Stimulated activated memory B cell treated with anti-CD40 and anti-IgM and Interleukin-4, amounts not matched to agents 10 μg/mL and 1 μg/mL and 100 μg/mL, for 72 hours (primary cell): ENCODE results near the gene SLC23A3.
A peak's percentile ranks its signal among the peaks of the same experiment; 100 is the strongest.

Source experiments
- ATAC-seq: fragments of 150-1000 bp; cut with Tn5 transposase; 2 replicates; pipeline ENCODE4 v1.10.0; 2021
- H3K27ac Mint-ChIP-seq: one replicate; pipeline ENCODE4 v1.8.0; 2022; ENCODE audit warnings: mild to moderate bottlenecking, mixed read lengths
- H3K27me3 Mint-ChIP-seq: one replicate; pipeline ENCODE4 v1.8.0; 2022; ENCODE audit warnings: mixed read lengths
- H3K36me3 Mint-ChIP-seq: one replicate; pipeline ENCODE4 v1.8.0; 2022; ENCODE audit warnings: mixed read lengths
- H3K4me1 Mint-ChIP-seq: one replicate; pipeline ENCODE4 v1.8.0; 2022; ENCODE audit warnings: mixed read lengths
- H3K4me3 Mint-ChIP-seq: one replicate; pipeline ENCODE4 v1.8.0; 2022; ENCODE audit warnings: mild to moderate bottlenecking, moderate library complexity, mixed read lengths
- H3K9me3 Mint-ChIP-seq: one replicate; pipeline ENCODE4 v1.8.0; 2022; ENCODE audit warnings: mixed read lengths

Gene SLC23A3

DNA sequence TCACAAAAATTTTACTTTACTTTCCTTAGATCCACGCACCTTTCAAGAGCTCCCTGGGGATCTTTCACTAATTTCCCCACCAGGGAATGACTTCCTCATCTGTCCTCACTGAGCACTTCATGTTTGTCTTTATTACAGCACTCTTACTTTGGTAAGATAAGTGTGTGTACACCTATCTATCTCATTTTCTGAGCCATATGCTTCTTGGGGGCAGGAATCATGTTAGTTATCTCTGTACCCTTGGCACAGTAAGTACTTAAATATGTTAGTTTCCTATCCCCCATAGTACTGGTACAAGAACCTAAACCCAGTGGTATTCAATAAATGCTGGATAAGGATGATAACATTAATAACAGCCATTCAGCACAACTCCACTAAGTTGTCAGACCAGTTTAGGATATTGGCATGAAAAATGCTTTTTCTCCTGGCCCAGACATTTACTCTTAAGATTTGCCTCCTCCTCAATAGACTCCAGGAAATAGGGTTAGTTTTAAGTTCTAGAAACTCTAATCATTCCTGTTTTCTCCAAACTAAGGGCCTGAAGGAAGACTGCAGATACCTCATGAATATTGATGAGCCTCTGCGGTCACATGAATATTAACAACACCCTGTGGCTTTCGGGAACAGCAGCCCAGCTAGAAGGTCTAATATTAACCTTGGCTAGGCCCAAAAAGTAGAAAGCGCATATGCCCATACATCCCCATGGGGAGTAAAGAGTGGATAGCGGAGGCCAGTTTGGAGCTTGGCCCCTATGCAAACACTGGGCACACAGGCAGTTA lies 47.4 kb downstream of the SLC23A3 start:
- no peaks in the 10 kb centered on the region for H3K27me3 Mint-ChIP-seq
- H3K27ac Mint-ChIP-seq = no peak overlapping the region
- no peaks in the 10 kb centered on the region for H3K9me3 Mint-ChIP-seq
- H3K36me3 Mint-ChIP-seq = peaks cover 48% of the 10 kb centered on the region
- ATAC-seq = no peak
- H3K4me1 Mint-ChIP-seq = peaks cover 27% of the 10 kb centered on the region
- no peak overlapping the region for H3K4me3 Mint-ChIP-seq

DNA sequence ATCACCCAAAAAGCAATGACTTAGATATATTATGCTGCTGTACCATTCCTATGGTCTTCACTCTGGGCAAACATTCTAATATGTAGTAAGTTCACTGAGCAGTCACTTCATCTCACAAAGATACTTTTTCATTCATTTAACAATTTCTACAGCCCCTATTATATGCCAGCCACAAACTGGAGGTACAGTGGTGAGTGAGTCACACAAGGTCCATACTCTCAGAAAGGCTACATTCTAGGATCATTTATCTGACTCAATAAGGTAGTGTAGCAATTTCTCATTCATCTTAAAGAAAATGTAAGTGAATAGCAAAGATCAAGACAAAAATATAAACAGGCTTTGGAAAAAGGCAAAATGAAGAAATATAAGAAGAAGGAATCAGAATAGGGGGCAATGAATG lies 49.7 kb downstream of the SLC23A3 start:
- H3K4me1 Mint-ChIP-seq = peaks cover 29% of the 10 kb centered on the region
- no peaks in the 10 kb centered on the region for H3K9me3 Mint-ChIP-seq
- ATAC-seq = no peak
- peaks cover 36% of the 10 kb centered on the region for H3K36me3 Mint-ChIP-seq
- H3K27me3 Mint-ChIP-seq = no peaks in the 10 kb centered on the region
- no peak overlapping the region for H3K27ac Mint-ChIP-seq
- H3K4me3 Mint-ChIP-seq = no peak overlapping the region

DNA sequence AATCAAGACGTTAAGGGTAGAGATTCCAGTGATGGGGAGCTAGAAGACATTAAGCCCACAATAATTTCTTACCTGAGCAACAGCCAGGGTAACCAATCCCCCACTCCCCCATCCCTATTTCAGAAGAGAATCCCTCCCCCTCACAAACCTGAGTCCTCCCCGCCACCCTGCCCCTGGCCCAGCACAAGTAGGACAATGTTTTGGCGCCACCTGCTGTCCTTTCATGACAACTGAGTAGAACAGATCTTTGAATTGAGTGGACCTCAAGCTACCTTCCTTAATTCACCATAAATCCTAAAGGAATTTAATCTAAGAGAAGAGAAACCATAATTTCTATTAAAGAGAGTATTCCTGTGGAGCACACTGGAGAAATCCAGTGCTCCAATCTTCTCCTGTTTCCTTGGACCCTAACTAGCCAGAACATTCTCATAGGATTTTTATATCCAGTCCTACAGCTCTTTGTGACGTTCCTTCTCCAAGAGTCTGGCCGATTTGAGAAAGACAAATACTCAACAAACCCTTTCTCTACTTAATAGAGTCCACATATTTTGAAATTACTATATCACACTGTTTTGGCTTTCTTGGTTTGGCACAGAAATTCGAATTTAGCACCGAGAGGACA lies 50.3 kb downstream of the SLC23A3 start:
- Mint-ChIP-seq H3K36me3 (peaks cover 35% of the 10 kb centered on the region), H3K27me3 (no peaks in the 10 kb centered on the region), H3K4me3 (no peak overlapping the region), H3K4me1 (peaks cover 28% of the 10 kb centered on the region), H3K9me3 (no peaks in the 10 kb centered on the region), H3K27ac (no peak overlapping the region)
- peak; percentile 63 for ATAC-seq

DNA sequence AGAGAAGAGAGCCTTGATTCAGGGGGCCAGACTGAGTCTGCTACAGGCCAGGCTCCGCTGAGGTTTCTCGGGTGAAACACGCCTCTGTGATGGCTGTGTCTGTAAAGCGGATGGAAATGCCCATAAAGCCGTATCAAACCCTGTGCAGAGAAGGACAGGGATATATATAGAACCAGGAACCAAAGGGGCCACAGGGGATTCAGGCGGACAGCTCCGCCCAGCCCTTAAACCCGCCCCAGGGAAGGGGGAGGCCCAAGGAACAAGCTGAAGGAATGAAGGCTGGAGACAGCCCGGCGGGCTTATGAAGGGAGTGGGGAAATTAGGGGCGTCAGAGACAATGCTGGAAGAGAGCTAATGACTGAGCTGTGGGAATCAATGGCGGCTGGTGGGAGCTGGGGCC lies 51.3 kb downstream of the SLC23A3 start:
- peaks cover 31% of the 10 kb centered on the region for H3K4me1 Mint-ChIP-seq
- no peak overlapping the region for H3K4me3 Mint-ChIP-seq
- no peaks in the 10 kb centered on the region for H3K9me3 Mint-ChIP-seq
- no peak for ATAC-seq
- H3K27ac Mint-ChIP-seq = no peak overlapping the region
- H3K27me3 Mint-ChIP-seq = no peaks in the 10 kb centered on the region
- H3K36me3 Mint-ChIP-seq = peaks cover 33% of the 10 kb centered on the region

DNA sequence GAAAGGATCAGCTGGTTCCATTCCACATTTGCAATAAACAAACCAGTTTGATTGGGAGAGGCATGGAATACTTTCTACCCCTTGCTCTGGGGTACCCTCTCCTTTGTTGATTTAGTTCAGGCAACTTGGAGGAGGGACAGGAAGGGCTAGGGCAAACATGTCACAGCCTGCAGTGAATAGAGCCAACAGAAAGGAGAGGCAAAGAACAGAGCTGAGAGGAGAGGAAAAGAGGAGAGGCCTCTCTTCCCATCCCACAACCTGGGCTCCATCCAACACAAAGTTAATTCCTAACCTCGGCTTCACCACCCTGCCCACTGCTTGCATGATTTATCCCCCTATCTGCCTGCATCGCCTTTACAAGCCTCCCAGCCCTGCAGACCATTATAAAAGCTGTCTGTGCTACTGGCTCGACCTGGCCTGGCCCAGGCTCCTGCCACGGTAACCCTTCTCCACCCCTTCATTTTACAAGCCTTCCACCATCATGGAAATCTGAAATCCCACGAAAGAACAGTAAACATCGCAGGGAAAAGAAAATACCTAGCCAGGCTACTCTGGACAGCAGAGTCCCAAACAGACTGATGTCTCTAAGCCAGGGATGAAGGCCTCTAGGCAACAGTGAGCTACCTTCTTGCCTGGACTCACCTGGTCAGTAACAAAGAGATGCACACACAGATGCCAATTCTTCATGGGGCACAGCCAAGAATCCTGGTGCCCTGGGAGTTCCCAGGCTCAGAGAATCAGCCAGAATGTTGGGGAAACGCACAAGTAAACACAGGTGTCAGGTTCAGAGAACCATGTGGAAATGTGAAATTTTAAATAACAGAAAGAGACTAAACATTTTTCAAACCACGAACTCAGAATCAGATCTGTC lies 52.8 kb downstream of the SLC23A3 start:
- Mint-ChIP-seq H3K4me3 (no peak overlapping the region), H3K36me3 (peaks cover 25% of the 10 kb centered on the region), H3K27me3 (no peaks in the 10 kb centered on the region), H3K27ac (no peak overlapping the region), H3K9me3 (no peaks in the 10 kb centered on the region), H3K4me1 (peaks cover 35% of the 10 kb centered on the region)
- no peak for ATAC-seq

DNA sequence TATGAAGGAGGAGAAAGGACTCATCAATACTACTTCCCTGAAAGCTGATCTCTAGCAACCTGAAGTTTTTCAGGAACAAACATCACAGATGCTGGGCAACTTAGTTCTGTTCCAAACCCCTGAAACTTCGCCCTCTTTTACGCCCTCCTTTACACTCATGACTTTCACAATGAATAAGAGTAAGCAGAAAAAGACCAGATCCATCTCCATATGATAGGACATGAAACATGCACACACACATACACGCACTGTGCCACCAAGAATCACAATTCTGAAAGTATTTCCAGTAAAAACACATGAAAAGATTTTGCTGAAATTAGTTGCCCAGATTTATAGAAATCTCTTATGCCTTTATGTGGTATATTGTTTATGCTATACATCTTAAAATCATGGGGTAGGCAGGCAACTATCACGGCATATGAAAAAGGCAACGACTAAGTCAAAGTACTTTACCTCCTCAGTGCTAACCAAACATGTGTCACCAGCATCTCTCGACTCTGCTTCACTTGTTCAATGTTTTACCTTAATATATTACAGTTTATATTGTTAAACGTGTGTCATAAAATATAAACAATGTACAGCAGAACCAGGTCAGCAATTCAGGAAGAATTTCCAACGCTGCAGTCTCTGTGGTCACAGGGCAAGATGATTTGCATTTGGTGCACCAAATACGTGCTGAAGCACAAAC lies 57.0 kb downstream of the SLC23A3 start:
- Mint-ChIP-seq H3K4me1 (peaks cover 25% of the 10 kb centered on the region), H3K36me3 (peaks cover 36% of the 10 kb centered on the region), H3K27me3 (no peaks in the 10 kb centered on the region), H3K4me3 (no peak overlapping the region), H3K9me3 (no peaks in the 10 kb centered on the region), H3K27ac (no peak overlapping the region)
- ATAC-seq = no peak

DNA sequence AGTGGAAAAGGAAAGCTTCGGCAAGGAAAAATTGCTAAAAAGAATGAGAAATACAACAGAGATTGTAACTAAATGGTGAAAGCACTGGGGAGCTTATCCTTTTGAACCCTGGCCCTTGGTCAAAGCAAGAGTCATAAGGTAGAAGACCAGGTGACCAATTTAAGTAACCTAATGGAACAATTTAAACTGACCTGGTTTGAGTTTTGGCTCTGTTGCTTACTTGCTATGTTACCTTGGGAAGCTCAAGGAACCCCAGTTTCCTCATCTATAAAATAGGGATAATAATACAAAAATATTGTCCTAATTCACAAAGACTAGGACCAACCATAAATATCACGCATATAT lies 57.8 kb downstream of the SLC23A3 start:
- Mint-ChIP-seq H3K27ac (no peak overlapping the region), H3K27me3 (no peaks in the 10 kb centered on the region), H3K36me3 (peaks cover 38% of the 10 kb centered on the region), H3K9me3 (no peaks in the 10 kb centered on the region), H3K4me3 (no peak overlapping the region), H3K4me1 (peaks cover 25% of the 10 kb centered on the region)
- no peak for ATAC-seq
